HG03439 (cell line): ENCODE results near the gene PILRA.
A peak's percentile ranks its signal among the peaks of the same experiment; 100 is the strongest.
"Not testable (repeated sequence)": the region's sequence is repeated elsewhere in the genome, so short reads cannot be mapped to it uniquely, and the experiment has no call there.

Experiments used
- ATAC-seq: cut with Tn5 transposase; IDR thresholded peaks from one replicate; pipeline ENCODE4 v1.9.1; 2021; ENCODE audit warnings: mild to moderate bottlenecking, moderate library complexity; ENCODE audit not compliant: unreplicated experiment

Gene PILRA

DNA sequence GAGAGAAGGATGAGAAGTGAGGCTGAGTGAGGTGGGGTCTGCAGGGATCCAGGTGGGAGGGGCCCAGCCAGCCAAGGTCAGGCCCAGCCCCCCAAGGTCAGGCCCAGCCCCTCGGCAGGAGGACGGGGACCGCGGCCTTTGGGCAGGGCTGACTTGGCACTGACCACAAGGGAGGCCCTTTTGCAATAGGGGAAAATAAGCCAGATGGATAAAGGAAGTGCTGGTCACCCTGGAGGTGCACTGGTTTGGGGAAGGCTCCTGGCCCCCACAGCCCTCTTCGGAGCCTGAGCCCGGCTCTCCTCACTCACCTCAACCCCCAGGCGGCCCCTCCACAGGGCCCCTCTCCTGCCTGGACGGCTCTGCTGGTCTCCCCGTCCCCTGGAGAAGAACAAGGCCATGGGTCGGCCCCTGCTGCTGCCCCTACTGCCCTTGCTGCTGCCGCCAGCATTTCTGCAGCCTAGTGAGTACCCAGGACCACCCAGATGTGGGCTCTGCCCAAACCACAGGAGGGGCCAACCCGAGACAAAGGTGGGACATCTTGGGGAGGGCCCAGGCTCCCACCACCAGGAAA is at the start of gene PILRA:
Gene PILRA (plus strand): TSS at position 227 of the 571 bp plus-strand sequence. CDS start 170 bp downstream, at position 397.
- ATAC-seq: no peak

DNA sequence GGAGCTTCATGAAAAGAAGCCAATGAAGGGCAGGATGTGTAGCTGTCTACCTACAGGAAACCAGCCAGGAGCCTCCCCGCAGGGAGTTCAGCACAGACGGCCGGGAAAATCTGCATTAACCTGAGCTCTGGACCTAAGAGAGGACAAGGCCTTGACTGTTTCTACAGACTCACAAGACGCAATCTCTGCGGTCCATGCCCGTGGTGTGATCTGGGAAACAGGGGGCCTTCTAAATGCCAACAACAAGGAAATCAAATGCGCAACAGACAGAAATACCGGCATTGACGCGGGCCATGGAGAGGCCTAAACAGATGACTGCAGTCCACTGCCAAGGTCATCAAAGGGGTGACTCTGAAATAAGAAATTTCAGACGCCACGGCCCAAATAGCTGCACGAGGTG is 49.1 kb upstream of the PILRA start:
- not testable (repeated sequence) for ATAC-seq

DNA sequence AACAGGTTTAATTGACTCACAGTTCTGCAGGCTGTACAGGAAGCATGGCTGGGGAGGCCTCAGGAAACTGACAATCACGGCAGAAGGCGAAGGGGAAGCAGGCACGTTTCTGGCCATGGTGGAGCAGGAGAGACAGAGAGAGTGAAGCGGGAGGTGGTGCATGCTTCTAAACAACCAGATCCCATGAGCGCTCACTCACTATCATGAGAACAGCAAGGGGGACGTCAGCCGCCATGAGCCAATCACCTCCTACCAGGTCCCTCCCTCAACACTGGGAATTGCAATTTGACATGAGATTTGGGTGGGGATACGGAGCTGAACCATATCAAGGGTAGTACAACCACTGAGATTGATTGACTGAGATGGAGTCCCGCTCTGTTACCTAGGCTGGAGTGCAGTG is 47.6 kb upstream of the PILRA start:
- ATAC-seq: not testable (repeated sequence)

DNA sequence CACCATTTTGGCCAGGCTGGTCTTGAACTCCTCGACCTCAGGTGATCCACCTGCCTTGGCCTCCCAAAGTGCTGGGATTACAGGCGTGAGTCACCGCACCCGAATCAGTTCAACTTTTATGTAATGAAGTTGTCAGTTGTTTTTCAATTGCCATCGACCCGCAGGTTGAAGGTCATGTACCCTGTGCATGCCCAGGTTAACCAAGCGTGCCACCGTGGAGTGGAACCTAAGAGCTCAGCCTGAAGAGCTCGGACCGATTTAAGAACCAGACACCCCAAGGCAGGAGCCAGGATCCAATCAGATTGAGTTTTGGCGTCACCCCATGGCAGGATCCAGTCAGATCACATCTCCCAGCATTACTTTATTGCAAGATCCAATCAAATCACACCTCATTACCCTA is 46.4 kb upstream of the PILRA start:
- not testable (repeated sequence) for ATAC-seq

DNA sequence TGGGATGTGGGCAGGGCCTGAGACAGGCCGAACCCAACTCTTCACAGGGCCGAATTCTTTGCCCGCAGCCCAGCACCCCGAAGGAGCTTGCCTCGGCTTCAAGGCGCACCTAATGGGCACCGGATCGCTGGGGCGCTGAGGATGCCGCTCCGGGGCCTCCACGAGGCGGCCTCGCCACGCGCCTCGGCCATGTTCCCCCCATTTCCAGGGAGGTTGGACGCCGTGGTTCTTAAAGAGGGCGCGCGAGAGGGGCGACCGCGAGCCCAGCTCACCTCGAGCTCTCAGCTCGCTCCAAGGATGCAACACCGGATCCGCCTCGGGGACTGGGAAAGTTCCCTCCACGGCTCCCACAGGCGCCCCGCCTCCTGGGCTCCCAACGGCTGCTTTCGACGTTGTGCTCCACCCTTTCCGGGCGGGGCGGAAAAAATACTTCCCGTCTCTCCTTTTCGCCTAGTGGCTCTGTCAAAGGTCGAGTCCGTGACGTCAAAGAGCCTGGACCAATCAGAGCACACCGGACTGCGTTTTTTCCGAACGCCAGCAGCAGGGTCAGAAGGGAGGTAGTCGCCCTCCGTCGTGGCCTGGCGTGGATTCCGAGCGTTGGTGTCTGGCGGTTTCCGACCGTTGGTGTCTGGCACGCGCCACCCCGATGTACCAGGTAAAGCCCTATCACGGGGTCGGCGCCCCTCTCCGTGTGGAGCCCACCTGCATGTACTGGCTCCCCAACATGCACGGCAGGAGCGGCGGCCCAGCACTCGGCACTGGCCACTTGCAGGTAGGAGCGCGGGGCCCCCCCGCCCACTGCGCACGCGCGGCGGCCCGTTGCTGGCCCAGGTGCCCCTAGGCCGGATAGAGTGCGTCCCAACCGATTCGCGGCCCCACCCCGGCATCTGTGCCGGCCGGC is 37.5 kb upstream of the PILRA start:
- ATAC-seq: peak; percentile 98

DNA sequence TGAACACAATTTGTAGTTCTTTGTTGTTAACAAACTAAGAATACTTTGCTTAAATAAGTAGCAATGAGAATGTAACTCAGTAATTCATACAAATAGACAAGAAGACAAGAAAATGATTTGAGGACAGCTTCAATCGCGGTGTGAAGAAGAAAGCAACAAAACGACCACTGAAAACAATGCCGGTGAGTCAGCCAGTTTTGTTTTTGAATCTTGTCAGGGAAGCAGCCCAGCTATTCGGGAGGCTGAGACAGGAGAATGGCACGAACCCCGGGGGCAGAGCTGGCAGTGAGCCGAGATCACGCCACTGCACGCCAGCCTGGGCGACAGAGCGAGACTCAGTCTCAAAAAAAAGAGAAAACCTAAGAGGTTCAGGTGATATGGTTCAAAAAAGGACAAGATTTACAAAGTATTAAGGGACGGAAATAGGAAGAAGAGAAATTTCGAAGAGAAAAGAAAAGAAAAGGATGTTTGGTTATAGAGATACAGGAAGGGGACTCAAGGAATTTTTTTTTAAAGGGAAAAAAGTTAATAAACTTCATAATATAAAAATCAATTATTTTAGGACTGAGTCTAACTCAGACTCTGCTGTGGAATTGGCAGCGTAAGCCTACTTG is 35.1 kb upstream of the PILRA start:
- ATAC-seq: not testable (repeated sequence)

DNA sequence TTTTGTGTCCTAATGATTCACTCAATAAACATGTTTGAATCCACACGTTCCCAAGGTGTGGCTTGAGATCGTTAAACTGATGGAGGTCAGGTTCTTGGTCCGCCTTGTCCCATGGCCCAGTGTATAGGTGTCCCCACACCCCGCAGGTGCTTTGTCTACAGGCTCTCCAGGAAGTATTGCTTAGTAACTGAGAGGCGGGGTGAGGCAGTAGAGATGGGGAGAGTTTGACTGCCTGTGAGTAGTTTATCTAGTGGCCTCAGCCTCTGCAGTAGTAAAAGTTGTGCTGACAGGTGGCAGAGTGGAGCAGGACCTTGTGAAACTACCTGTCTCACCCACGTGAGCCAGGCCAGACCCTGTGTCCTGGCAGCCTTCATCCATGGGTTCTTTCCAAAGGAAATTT is 32.0 kb upstream of the PILRA start:
- ATAC-seq: not testable (repeated sequence)

DNA sequence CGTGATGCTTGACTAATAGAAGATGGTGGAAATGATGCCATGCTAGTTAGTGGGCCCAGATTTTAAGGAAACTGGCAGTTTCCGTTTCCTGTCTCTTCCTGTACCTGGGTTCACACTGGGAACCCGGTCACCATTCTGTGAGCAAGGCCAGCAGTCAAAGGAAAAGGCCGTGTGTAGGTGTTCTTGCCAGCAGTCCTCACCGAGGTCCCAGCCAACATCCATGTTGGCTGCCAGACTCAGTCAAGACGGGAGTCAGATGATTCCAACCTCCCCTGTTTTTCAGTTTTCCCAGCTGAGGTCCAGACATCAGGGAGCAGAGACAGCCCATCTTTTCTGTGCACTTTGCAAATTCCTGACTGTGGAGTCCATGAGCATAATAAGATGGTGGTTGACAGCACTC is 30.5 kb upstream of the PILRA start:
- ATAC-seq: no peak

DNA sequence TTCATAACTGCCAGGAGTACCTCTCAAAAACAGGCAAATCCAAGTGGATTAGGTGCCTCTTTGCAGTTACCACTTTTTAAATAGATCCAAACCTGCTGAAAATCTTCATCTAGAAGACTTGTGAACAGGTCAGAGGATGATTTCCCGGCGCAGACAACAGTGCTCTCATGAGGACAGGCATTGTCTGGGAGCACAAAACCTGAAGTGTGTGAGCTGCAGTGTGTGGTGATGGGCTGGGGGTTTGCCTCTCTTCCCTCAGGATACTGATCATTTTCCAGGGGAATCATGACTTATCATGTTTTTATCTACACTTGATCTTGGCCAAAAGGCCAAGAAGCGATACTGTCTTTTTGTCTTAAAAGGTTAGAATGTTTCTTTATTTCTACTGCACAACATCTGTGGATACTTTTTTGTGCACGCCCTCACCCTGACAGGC is 29.1 kb upstream of the PILRA start:
- peak; percentile 6 for ATAC-seq

DNA sequence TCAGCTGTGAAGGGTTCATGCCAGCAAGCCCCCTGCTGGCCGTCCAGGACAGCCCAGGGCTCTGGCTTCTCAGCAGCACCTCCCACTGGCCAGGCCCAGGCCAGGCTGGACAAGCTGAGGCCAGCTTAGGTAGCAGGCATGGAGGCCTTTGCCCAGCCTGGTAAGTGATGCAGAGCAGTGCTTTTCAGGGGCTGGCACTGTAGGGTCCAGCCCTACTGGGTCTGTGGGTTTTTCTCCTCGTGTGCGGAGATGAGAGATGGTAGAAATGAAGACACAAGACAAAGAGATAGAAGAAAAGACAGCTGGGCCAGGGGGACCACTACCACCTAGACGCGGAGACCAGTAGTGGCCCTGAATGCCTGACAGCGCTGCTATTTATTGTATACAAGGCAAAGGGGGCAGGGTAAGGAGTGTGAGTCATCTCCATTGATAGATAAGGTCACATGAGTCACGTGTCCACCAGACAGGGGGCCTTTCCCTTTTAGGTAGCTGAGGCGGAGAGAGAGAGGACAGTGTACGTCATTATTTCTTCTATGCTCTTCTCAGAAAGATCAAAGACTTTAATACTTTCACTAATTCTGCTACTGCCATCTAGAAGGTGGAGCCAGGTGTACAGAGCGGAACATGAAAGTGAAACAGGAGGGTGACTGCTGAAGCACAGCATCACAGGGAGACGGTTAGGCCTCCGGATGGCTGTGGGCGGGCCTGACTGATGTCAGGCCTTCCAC is 28.6 kb upstream of the PILRA start:
- ATAC-seq: peak; percentile 75

DNA sequence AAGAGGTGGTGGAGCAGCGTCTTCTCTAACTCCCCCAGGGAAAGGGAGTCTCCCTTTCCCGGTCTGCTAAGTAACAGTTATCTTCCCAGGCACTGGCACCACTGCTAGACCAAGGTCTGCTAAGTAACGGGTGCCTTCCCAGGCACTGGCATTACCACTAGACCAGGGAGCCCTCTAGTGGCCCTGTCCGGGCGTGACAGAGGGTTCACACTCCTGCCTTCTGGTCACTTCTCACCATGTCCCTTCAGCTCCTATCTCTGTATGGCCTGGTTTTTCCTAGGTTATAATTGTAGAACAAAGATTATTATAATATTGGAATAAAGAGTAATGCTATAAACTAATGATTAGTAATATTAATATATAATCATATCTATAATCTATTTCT is 28.0 kb upstream of the PILRA start:
- ATAC-seq: peak; percentile 27

DNA sequence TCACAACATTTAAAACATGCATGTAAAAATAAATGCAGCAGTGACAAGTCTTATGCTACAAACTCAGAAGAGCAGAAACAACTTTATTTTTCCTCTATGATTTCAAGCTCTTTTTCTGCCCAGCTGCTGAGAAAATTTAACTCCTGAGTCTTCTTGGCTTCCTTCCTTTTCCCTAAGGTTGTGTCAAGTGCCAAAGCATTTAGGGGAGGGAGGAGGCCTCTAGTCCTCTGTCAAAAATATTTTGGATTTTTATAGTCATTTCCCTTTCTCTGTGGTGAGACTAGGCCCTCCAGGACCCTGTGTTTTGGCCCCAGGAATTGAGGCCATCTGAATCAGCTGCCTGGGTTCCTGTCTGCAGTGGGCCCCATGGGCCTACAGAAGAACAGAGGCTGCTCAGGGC is 26.4 kb upstream of the PILRA start:
- no peak for ATAC-seq

DNA sequence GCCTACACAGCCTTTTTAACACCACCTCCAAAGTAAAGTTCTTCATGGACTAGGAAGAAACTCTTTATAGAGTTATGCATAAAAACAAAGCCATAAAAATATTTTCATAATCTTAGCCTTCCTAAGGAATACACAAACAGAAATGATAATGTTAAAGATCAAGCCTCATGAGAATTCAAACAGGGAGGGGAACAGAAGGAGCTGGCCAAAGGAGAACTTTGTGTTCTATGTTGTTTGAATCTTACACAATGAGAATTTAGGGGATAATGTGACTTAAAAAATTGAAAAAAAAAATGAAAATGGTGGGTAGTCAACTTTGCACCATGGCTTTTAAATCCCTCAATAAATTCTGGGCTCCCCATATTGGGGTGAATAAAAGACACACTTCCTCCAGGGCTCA is 24.5 kb upstream of the PILRA start:
- ATAC-seq: no peak

DNA sequence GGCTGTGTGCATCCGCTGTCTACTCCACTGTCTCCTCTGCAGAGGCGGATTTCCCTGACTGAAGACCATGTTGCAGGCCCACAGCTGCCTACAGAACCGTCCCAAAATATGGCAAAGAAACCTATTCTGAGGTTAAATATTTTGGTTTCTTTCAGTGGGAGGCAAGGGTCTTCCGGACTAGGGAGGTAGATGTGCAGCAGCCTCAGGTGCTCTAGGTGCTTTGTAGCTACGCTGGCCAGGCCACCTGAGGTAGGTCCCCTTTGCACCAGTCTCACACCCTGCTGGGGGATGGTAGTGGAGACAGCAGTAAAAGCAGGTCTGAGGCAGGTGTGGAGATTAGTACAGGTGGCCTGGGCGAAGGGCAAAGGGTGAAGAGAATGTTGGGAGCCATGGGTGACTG is 23.5 kb upstream of the PILRA start:
- no peak for ATAC-seq

DNA sequence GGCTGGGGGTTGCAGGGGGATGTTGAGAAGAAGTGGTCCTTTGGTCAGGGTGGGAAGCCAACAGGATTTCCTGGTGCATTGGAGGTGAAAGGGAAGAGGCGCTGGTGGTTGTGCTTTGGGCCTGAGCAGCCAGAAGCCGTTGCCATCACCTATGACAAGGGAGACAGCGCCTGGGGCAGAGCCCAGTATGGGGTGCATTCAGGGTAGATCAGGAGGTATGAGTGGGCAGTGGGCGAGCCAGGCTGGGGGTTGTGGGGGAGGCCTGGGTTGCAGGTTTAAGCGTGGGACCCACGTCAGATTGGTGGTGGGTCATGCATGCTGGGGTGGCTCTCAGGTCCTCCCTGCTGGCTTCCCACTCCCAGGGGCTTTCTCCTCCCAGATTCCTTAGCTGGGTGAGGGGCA is 21.6 kb upstream of the PILRA start:
- no peak for ATAC-seq

DNA sequence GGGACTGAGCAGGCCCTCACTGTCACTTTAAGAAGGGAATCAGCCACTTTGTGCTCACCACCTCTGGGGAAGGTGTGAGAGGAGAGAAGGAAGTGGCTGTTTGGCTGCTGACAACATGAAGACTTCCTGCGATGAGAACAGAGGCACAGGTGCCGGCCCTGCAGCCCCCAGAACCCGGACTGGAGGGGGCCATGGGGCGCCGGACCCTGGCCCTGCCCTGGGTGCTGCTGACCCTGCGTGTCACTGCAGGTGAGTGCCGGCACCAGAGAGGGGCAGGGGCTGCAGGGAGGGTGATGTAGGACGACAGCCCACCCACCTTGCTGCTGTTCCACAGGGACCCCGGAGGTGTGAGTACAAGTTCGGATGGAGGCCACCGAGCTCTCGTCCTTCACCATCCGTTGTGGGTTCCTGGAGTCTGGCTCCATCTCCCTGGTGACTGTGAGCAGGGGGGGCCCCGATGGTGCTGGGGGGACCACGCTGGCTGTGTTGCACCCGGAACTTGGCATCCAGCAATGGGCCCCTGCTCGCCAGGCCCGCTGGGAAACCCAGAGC is 21.0 kb upstream of the PILRA start:
- not testable (repeated sequence) for ATAC-seq

DNA sequence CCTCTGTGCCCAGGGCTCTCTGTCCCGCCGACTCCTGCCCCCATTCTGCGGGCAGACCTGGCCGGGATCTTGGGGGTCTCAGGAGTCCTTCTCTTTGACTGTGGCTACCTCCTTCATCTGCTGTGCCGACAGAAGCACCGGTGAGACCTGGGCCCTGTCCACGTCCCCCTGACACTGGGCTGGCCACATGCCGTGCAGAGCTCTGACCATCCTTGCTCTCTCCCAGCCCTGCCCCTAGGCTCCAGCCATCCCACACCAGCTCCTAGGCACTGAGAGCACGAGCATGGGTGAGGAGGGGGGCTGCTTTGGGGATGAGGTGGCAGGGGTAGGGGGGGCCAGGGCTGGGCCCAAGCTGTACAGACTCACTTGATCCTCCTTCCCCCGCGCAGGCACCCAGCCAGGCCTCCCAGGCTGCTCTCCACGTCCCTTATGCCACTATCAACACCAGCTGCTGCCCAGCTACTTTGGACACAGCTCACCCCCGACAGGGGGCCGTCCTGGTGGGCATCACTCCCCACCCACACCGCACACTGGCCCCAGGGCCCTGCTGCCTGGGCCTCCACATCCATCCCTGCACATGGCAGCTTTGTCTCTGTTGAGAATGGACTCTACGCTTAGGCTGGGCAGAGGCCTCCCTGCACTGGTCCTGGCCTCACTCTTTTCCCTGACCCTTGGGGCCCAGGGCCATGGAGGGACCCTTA is 20.2 kb upstream of the PILRA start:
- no peak for ATAC-seq

DNA sequence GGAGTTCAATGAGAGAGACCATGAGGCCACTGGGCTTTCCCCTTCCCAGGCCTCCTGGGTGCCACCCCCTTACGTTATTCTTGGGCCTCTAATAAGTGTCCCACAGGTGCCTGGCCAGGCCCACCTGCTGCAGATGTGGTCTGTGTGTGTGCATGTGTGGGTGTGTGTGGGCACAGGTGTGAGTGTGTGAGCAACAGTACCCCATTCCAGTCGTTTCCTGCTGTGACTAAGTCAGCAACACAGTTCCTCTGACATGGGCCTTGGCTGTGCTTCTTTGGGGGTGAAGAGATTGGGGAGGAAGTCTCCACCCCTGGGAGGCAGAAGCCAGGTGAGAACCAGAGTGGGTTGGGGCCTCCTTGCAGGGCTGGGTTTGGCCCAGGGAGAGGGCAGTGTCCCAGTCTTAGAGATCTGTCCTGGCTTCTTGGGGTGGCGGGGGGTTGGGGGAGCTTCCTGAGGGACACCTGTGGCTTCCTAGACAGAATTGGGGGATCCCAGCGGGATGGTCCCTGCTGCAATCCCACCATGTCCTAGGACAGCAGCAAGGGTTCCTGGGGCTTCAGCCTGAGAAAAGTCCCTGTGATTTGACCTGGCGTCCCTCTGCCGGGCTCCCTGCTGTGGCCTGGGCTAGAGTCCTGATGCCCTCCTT is 19.5 kb upstream of the PILRA start:
- ATAC-seq: no peak

DNA sequence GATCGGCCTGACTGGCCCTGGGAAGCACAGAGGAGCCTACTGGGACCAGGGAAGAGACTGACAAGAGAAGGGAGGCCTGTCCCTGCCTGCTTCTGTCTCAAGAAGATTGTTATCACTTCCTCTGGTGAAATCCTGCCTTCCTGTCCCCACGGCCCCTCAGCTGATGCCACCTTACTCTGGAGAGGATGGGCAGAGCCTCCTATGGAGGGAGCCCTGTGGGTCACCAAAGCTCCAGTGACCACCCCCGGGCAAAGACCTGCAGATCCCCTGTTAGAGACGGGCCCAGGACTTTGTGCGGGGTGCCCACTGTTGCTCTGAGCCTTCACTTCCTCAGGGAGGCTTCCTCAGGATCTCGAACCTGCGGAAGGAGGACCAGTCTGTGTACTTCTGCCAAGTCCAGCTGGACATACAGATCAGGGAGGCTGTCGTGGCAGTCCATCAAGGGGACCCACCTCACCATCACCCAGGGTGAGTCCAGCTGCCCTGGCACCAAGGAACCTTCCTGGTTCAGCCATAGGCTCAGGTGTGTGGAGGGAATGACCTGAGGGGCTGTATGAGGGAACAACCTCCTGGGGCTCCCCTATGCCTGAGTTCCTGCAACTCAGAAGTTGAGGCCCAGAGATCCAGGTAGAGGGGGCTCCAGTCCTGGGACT is 16.7 kb upstream of the PILRA start:
- no peak for ATAC-seq
